Heart left ventricle (tissue), 16 donors: ENCODE data around the gene MXRA7. TPM values are rescaled to one million over a fixed set of nuclear protein-coding genes. Genes with fewer than 3 reads are reported as not detected.
"Not testable (repeated sequence)": the region's sequence is repeated elsewhere in the genome, so short reads cannot be mapped to it uniquely, and the experiment has no call there.

Experiments
- ATAC-seq, 4 donors: fragments of 200-7000 bp; cut with Tn5 transposase; one replicate each; pipeline ENCODE4 v1.9.1; 2020 to 2022; ENCODE audit warnings: moderate library complexity in 4 of 4, mild to moderate bottlenecking in 3 of 4, moderate number of reproducible peaks in 1 of 4
- DNase-seq, 5 donors: peaks; one replicate each; pipeline ENCODE4 v3.0.0-alpha.2; 2020
- H3K27ac ChIP-seq, 12 donors: fragments of 200-600 bp; sonication (generic) in 4 of 12; one replicate each; pipeline versions ENCODE4 v1.5.0 to v1.8.0; 2016 to 2022; ENCODE audit warnings: mild to moderate bottlenecking in 2 of 12
- H3K27me3 ChIP-seq, 9 donors: fragments of 200-600 bp; sonication (generic) in 2 of 9; one replicate each; pipeline versions ENCODE4 v1.5.1 to v1.8.0; 2016 to 2022; ENCODE audit warnings: mild to moderate bottlenecking in 3 of 9
- H3K36me3 ChIP-seq, 9 donors: fragments of 200-600 bp; sonication (generic) in 2 of 9; one replicate each; pipeline versions ENCODE4 v1.5.0 to v1.8.0; 2018 to 2022; ENCODE audit warnings: mild to moderate bottlenecking in 2 of 9
- H3K4me1 ChIP-seq, 12 donors: fragments of 200-600 bp; sonication (generic) in 4 of 12; one replicate each; pipeline versions ENCODE4 v1.5.0 to v1.8.0; 2016 to 2022; ENCODE audit warnings: mild to moderate bottlenecking in 3 of 12
- H3K4me3 ChIP-seq, 12 donors: fragments of 200-600 bp; sonication (generic) in 4 of 12; one replicate each; pipeline versions ENCODE4 v1.5.0 to v1.8.0; 2017 to 2022; ENCODE audit warnings: mild to moderate bottlenecking in 9 of 12, moderate library complexity in 4 of 12
- H3K9me3 ChIP-seq, 12 donors: fragments of 200-600 bp; sonication (generic) in 4 of 12; one replicate each; pipeline versions ENCODE4 v1.5.0 to v1.8.0; 2016 to 2022; ENCODE audit warnings: mild to moderate bottlenecking in 1 of 12
- POLR2A ChIP-seq, 2 donors: fragments of 450-650 bp; IDR thresholded peaks; one replicate each; pipeline ENCODE4 v1.6.1; 2017; ENCODE audit warnings: antibody characterized with exemption in 2 of 2, mild to moderate bottlenecking in 2 of 2, moderate library complexity in 2 of 2
- WGBS, 4 donors: extraction: QIAGEN DNeasy Blood & Tissue Kit in 2 of 4; methylation state at CpG; one replicate each; pipeline versions ENCODE4 v1.1.5 to v1.1.7; 2013 to 2018; 5-methylcytosine and 5-hydroxymethylcytosine counted together
- intact Hi-C, 10 donors: fragments of 100-400 bp; cut with DNase I; formaldehyde crosslinking; loops; one replicate each; pipeline versions ENCODE4 v1.11.1 to v1.14.2; 2022
- polyA plus RNA-seq, 2 donors: library from polyadenylated mRNA; stranded (reverse); fragments of 200-250 nt; gene quantifications; one replicate each; pipeline ENCODE4 v1.2.3, GENCODE V29; 2013
- total RNA-seq, 9 donors: library from RNA; depleted of rRNA in 2 of 9; stranded (reverse); fragments of >200 nt in 2 of 9; fragmentation: NEBNext Ultra II Directional in 3 of 9; extraction: Animal tissue kit (Norgen Biotek cat#: 25700) in 3 of 9; gene quantifications; one replicate each; pipeline versions ENCODE4 v1.1.0 to v1.2.4, GENCODE V29; 2016 to 2023
- TF ChIP-seq, protein P1 (sequence below), 12 donors: fragments of 200-600 bp; sonication (generic) in 4 of 12; IDR thresholded peaks; one replicate each; pipeline versions ENCODE4 v1.5.0 to v1.8.0; 2018 to 2022; ENCODE audit warnings: antibody characterized with exemption in 12 of 12, mild to moderate bottlenecking in 5 of 12
- donor health status: ischemic (EF 13 %, LVEDD 7.1; RV severe dilation, severe dysfunction).
- donor health status: healthy with polysubstance abuse.
- donor health status: DM: no; HTN: yes; CAD: no.
- donor health status: DM: no; HTN: no; CAD: no.
- donor health status: ischemic (EF 25% LVEDD 6.9; RV normal size, moderate dysfunction).
- donor health status: ischemic (EF 25% LVEDD 5.7; RV mildly dilated, moderate dysfunction).
- donor health status: healthy.
- donor health status: DM: yes; HTN: yes; CAD: no.
- donor health status: ischemic (EF 35%, LVEDD 5.7; RV mildly dilated, moderate dysfunction).
- donor health status: nonischemic (EF 11% LVEDD 7.7; RV severe dilation, severe dysfunction).
- donor health status: DM: yes; HTN: yes; CAD: no.
- donor health status: PGD.
- donor health status: ischemic (EF 29% LVEDD 5.4; RV normal size, mild dysfunction).
- donor health status: nonischemic (EF 23%, LVEDD 6.1; RV moderate dilation, normal function).

The MXRA7 gene
- total and polyA plus RNA-seq, 11 donors, result 240 to 539 (median 460) TPM

DNA sequence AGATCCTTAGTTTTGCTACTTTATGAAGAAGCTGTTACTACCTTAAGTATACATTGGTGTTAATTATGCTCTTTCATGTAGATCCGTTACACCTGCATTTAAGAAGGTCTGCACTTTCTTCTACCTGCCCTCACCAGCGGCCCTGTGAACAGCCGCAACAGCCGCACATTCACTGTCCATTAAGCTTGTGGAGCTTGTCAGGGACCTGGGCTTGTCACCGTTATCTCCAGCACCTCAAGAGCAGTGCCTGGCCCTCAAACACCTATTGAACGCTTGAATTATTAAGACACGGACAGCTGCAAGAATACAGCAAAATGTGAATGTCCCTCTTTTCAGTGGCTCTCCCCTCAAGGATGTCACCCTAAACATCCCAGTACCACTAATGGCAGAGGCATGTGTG lies 3.0 kb upstream of the MXRA7 start:
- TF ChIP-seq POLR2A (IDR thresholded peaks at IDR 0.05), result no peak
- TF ChIP-seq, protein P1, sequence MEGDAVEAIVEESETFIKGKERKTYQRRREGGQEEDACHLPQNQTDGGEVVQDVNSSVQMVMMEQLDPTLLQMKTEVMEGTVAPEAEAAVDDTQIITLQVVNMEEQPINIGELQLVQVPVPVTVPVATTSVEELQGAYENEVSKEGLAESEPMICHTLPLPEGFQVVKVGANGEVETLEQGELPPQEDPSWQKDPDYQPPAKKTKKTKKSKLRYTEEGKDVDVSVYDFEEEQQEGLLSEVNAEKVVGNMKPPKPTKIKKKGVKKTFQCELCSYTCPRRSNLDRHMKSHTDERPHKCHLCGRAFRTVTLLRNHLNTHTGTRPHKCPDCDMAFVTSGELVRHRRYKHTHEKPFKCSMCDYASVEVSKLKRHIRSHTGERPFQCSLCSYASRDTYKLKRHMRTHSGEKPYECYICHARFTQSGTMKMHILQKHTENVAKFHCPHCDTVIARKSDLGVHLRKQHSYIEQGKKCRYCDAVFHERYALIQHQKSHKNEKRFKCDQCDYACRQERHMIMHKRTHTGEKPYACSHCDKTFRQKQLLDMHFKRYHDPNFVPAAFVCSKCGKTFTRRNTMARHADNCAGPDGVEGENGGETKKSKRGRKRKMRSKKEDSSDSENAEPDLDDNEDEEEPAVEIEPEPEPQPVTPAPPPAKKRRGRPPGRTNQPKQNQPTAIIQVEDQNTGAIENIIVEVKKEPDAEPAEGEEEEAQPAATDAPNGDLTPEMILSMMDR (IDR thresholded peaks at IDR 0.05), result no peak
- Histone ChIP-seq H3K4me1 (peaks cover 12 to 75% (median 48%) of the 10 kb centered on the region in 12 donors), H3K36me3 (peaks cover 0 to 60% (median 58%) of the 10 kb centered on the region in 9 donors), H3K27me3 (no peaks in the 10 kb centered on the region), H3K27ac (peak overlapping the region in 2 of 12 donors; percentile 65 to 77), H3K9me3 (no peaks in the 10 kb centered on the region), H3K4me3 (no peak overlapping the region)
- ATAC-seq, result no peak
- 79 to 85% (median 81%) methylated on average over 7 of the region's 7 CpGs for WGBS, 4 donors
- DNase-seq, result peak in 1 of 5 donors; percentile 4
- intact Hi-C loops, result loop anchor here in 9 of 10 donors (2.0 to 10.0 kb wide), 9 partner anchors 25 to 189 kb away; a partner anchor contains a TSS

DNA sequence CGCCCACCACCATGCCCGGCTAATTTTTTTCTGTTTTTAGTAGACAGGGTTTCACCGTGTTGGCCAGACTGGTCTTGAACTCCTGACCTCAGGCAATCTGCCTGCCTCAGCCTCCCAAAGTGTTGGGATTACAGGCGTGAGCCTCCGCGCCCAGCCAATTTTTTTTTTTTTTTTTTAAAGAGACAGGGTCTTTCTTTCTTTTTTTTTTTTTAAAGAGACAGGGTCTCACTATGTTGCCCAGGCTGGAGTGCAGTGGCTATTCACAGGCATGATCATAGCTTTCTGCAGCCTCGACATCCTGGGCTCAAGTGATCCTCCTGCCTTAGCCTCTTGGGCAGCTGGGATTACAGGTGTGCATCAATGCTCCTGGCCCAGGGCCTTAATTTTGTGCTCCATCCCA lies 1.6 kb upstream of the MXRA7 start:
- 58 to 66% (median 64%) methylated on average over 7 of the region's 7 CpGs for WGBS, 4 donors
- intact Hi-C loops, result loop anchor here in 9 of 10 donors (2.0 to 10.0 kb wide), 9 partner anchors 24 to 188 kb away; a partner anchor contains a TSS
- H3K27ac ChIP-seq, result peak overlapping the region in 11 of 12 donors; percentile 5 to 92 (median 89)

DNA sequence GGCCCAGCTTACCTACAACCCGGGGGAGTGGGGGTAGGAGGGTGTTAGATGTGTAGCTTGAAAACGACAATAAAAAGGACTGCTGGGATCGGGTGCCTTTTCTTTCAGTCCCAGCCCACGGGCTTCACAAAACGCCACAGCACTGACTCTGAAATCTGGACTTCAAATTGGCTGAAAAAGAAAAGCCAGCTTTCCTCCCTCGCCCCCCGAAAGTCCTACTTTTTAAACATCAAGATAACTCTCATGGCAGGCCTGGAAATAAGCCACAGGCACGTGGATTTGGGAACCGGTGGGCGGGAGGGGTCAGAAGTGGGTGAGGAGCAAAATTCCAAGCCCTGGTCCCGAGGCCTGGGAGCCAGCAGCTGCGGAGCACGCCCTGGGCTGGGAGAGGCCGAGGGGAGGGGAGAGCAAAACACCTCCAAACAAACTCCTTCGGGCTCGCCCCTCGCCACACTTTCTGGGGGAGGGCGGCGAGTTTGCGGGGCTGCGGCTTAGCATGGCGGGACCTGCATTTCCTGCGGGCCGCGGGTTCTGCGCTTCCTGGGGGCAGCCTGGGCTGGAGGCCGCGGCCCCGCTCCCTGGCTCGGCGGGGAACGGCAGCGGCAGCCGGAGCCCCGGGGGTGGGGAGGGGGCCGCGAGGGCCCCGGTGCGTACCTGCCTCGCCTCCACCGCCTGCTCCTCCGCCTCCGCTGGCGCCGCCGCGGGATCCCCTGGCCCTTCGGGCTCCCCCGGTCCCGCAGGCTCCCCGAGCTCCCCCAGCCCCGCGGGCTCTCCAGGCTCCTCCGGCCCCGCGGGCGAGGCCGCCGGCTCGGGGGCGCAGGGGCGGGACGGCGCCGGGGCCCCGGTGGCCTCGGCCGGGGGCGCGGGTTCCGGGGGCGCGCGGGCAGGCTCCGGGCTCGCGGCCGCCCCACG lies 558 bp downstream of the MXRA7 start:
- not testable (repeated sequence) for H3K9me3 ChIP-seq, H3K27me3 ChIP-seq
- H3K4me1 ChIP-seq, result peaks cover 6 to 81% (median 56%) of the 10 kb centered on the region in 12 donors
- H3K27ac ChIP-seq, result peak overlapping the region; percentile 80 to 99 (median 96)
- TF ChIP-seq POLR2A (IDR thresholded peaks at IDR 0.05), result peak in 1 of 2 donors; percentile 11
- peak in 2 of 5 donors; percentile 23 to 28 for DNase-seq
- intact Hi-C loops, result loop anchor here in 8 of 10 donors (1.0 to 10.0 kb wide), 10 partner anchors 9 to 185 kb away; a partner anchor contains a TSS
- H3K4me3 ChIP-seq, result peak overlapping the region; percentile 35 to 98 (median 78)
- peak in 2 of 4 donors; percentile 5 to 6 for ATAC-seq
- 1 to 4% (median 2%) methylated on average over 20 to 50 of the region's 79 CpGs for WGBS, 4 donors
- H3K36me3 ChIP-seq, result peaks cover 0 to 32% (median 23%) of the 10 kb centered on the region in 9 donors

More for the DNA sequence above, 1.6 kb upstream of the MXRA7 start:
- Histone ChIP-seq H3K36me3 (peaks cover 0 to 49% (median 44%) of the 10 kb centered on the region in 9 donors), H3K4me1 (peaks cover 12 to 85% (median 62%) of the 10 kb centered on the region in 12 donors)
- H3K27me3 ChIP-seq, H3K9me3 ChIP-seq, ATAC-seq, H3K4me3 ChIP-seq: not testable (repeated sequence)
- peak in 1 of 5 donors; percentile 9 for DNase-seq

DNA sequence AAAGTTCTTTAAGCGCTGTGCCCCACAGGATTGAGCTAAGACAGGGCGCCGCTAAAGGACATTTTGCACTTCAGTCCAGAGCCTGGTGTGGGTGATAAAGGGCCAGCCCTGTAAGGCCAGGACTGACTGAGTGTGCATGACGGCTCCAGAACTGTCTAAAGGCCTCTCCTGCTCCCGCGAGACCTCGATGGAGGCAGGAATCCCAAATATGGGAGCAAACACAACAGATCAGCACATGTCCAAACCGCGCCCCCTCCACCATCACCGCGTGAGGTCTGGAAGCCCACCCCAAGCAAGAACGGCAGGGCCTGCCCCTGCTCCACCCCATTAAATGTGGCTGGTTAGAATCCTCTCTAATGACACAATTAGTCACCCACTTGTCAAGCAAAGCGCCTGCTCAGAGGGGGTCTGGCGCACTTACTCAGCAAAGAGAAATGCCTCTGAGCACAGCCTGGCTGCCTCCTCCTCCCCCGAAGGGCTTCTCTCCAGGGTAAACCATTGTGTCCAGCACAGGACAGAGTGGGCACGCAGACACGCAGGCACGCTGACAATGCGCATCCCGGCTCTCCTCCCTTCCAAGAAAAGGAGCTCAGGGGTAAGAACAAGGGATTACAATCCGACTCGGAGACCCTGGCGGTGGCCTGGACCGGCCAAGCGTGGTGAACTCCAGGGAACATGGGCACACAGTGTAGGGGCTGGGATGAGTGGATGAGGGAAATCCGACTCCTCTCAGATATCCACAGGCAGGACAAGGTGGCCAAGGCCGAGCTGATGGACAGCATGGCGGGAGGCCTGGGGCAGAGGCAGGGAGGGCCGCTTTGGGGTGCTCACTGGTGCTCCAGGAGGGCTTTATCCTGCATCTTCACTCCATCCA lies 1.5 kb downstream of the MXRA7 start:
- peak; percentile 80 to 89 (median 88) for ATAC-seq
- intact Hi-C loops, result loop anchor here in 2 of 10 donors (1.0 to 2.0 kb wide), 2 partner anchors 8 to 21 kb away; no protein-coding TSS in a partner anchor
- Histone ChIP-seq H3K27me3 (no peaks in the 10 kb centered on the region), H3K9me3 (no peaks in the 10 kb centered on the region), H3K4me1 (peaks cover 4 to 77% (median 53%) of the 10 kb centered on the region in 12 donors), H3K27ac (peak overlapping the region; percentile 80 to 99 (median 96)), H3K36me3 (peaks cover 0 to 26% (median 17%) of the 10 kb centered on the region in 9 donors), H3K4me3 (peak overlapping the region; percentile 35 to 98 (median 78))
- peak; percentile 87 to 94 (median 91) for DNase-seq
- 12 to 25% (median 23%) methylated on average over 20 to 29 of the region's 29 CpGs for WGBS, 4 donors
- TF ChIP-seq, protein P1 (IDR thresholded peaks at IDR 0.05), result no peak
- peak; percentile 35 to 79 for TF ChIP-seq POLR2A (IDR thresholded peaks at IDR 0.05)
